GM19043 (cell line): ENCODE measurements around the gene GFOD2.

ENCODE experiments used
- ATAC-seq: cut with Tn5 transposase; IDR thresholded peaks from one replicate; pipeline ENCODE4 v1.9.1; 2021; ENCODE audit warnings: low read depth; ENCODE audit not compliant: unreplicated experiment

GFOD2 gene

DNA sequence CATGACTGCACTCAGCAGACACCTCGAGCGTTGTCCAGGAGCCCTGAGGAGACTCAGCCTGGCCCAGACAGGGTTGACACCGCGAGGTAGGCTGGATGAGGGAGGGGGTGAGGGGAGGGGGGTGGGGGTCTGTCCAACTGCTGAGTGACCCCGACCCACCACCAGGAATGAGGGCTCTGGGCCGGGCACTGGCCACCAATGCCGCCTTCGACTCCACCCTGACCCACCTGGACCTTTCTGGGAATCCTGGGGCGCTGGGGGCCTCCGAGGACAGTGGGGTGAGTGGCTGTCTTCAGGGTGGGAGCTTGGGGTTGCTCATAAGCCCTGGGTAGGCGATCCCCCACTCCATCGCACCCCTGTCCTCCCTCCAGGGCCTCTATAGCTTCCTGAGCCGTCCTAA, 71.4 kb downstream of the GFOD2 start:
- ATAC-seq: no peak

- no peak for ATAC-seq
Measured at GRCh38 chr16:67647111-67647651, 71.9 kb downstream of the GFOD2 start.

GRCh38 chr16:67645397-67646121, 73.6 kb downstream of the GFOD2 start:
- ATAC-seq: no peak

- no peak for ATAC-seq
Measured at GRCh38 chr16:67644038-67644437, 75.1 kb downstream of the GFOD2 start.

GRCh38 chr16:67641779-67642708, 77.1 kb downstream of the GFOD2 start:
- no peak for ATAC-seq

GRCh38 chr16:67637625-67638024, 81.5 kb downstream of the GFOD2 start:
- no peak for ATAC-seq

GRCh38 chr16:67636713-67637112, 82.4 kb downstream of the GFOD2 start:
- ATAC-seq: no peak

- ATAC-seq: no peak
Measured at GRCh38 chr16:67632415-67633172, 86.5 kb downstream of the GFOD2 start.

- ATAC-seq: no peak
Measured at GRCh38 chr16:67628216-67628615, 90.9 kb downstream of the GFOD2 start.
